LoVo (cell line): ENCODE results near the gene STARD5.

Source experiments
- DNase-seq: peaks from one replicate; pipeline ENCODE4 v3.0.0-alpha.2; 2016; ENCODE audit warnings: low spot score

The STARD5 gene

GRCh38 chr15:81274255-81274654 lies 49.7 kb downstream of the STARD5 start:
- no peak for DNase-seq

- no peak for DNase-seq
These were observed 50.1 kb downstream of the STARD5 start for GRCh38 chr15:81273855-81274254.

GRCh38 chr15:81273200-81273599 lies 50.7 kb downstream of the STARD5 start:
- DNase-seq: no peak

GRCh38 chr15:81271761-81272644 lies 51.9 kb downstream of the STARD5 start:
- no peak for DNase-seq

- no peak for DNase-seq
These were observed 53.0 kb downstream of the STARD5 start for GRCh38 chr15:81270781-81271491.

GRCh38 chr15:81270188-81270587 lies 53.8 kb downstream of the STARD5 start:
- no peak for DNase-seq

- DNase-seq: no peak
These were observed 54.9 kb downstream of the STARD5 start for GRCh38 chr15:81268881-81269601.

- no peak for DNase-seq
These were observed 55.6 kb downstream of the STARD5 start for GRCh38 chr15:81268340-81268739.

GRCh38 chr15:81265944-81266775 lies 57.8 kb downstream of the STARD5 start:
- peak; percentile 80 for DNase-seq

- DNase-seq: no peak
These were observed 58.5 kb downstream of the STARD5 start for GRCh38 chr15:81265256-81265943.

- no peak for DNase-seq
These were observed 59.7 kb downstream of the STARD5 start for GRCh38 chr15:81264072-81264857.

GRCh38 chr15:81263477-81263876 lies 60.5 kb downstream of the STARD5 start:
- no peak for DNase-seq

- no peak for DNase-seq
These were observed 62.6 kb downstream of the STARD5 start for GRCh38 chr15:81261172-81261811.

GRCh38 chr15:81259760-81260298 lies 64.1 kb downstream of the STARD5 start:
- no peak for DNase-seq
